ENCODE data around the gene CTIF.

The CTIF gene

DNA sequence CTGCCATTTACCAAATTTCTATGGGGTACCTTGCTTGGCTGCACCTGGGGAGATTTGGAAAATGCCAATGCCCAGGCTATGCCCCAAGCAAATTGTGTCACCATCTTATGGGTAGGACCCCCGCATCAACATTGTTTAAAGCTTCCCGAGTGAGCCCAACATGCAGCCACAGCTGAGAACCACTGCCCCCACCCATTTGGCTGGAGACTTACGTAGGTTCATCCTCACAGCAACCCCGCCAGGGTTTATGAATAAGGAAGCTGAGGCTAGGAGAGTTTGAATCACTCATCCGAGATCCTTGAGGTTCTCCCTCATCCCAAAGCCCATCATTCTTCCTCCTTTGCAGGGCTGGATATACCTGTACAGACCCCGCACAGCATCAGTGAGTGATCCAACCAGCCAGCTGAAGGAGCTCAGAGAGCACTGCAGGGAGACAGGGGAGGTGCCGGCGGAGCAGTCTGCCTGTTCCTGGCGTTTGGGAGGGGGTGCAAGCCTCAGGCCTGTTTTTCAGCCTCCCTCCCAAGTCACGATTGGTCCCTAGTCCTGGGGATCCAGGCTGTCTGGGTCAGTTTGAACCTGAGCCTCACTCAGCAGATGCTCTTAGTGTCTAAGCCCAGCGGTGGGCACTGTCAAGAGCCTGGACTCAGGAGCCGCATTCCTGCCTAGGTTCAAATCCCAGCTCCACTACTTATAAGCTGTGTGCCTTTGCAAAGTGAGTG lies 247.1 kb downstream of the CTIF start:
- no peak overlapping the region for H3K4me3 ChIP-seq (ENCODE audit: low read depth in 1 of 2, low read length in 1 of 2)
- no peaks in the 10 kb centered on the region for H3K4me1 ChIP-seq (ENCODE audit: control insufficient read depth in 1 of 2, insufficient read depth in 1 of 2, low read depth in 1 of 2, low read length in 1 of 2)
- no peak overlapping the region for H3K27ac ChIP-seq
- TF ChIP-seq CTCF (IDR thresholded peaks at IDR 0.05), result no peak
- H3K27me3 ChIP-seq, result peaks cover 16% of the 10 kb centered on the region
- H3K9me3 ChIP-seq, result no peaks in the 10 kb centered on the region
- H3K36me3 ChIP-seq, result no peaks in the 10 kb centered on the region

DNA sequence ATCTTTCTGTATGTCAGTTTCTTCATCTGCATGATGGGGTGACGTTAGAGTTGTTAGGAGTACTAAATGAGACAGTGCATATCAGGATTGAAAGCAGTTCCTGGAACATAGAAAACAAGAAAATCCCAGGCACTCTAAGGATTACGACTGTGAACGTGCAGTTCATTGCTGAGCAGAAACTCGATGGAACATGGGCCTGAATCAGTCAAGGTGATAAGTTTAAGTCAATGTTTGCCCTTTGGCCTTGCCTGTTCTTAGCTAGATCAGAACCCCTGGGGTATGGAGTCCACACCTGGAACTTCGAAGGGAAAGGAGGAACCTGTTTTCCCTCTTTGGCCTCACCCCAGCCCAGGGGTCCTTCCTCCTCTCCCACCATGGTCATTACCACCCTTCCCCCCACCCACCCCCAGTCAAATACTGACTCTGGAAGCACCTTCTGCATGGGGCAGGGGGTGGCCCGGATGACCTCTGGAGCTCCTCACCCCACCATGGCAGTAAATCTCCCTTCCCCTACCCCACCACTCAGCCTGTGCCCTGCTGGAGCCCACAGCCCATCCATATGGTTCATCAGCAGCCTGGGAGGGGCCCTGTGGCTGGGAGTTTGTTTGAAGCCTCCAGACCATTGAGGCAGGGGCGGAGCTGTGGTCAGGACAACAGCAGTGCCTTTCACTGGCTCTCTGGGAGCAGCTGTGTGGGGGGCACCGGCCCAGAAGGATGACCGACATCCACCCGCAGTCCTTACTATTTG lies 247.8 kb downstream of the CTIF start:
- no peaks in the 10 kb centered on the region for H3K4me1 ChIP-seq (ENCODE audit: control insufficient read depth in 1 of 2, insufficient read depth in 1 of 2, low read depth in 1 of 2, low read length in 1 of 2)
- TF ChIP-seq CTCF (IDR thresholded peaks at IDR 0.05), result no peak
- H3K27ac ChIP-seq, result no peak overlapping the region
- peaks cover 9% of the 10 kb centered on the region for H3K27me3 ChIP-seq
- no peaks in the 10 kb centered on the region for H3K36me3 ChIP-seq
- H3K4me3 ChIP-seq (ENCODE audit: low read depth in 1 of 2, low read length in 1 of 2), result no peak overlapping the region
- no peaks in the 10 kb centered on the region for H3K9me3 ChIP-seq

GRCh38 chr18:48787203-48788151 lies 248.6 kb downstream of the CTIF start:
- no peak for TF ChIP-seq CTCF (IDR thresholded peaks at IDR 0.05)
- Histone ChIP-seq H3K4me3 (ENCODE audit: low read depth in 1 of 2, low read length in 1 of 2) (no peak overlapping the region), H3K36me3 (no peaks in the 10 kb centered on the region), H3K4me1 (ENCODE audit: control insufficient read depth in 1 of 2, insufficient read depth in 1 of 2, low read depth in 1 of 2, low read length in 1 of 2) (no peaks in the 10 kb centered on the region), H3K27me3 (peaks cover under 1% of the 10 kb centered on the region), H3K9me3 (no peaks in the 10 kb centered on the region), H3K27ac (no peak overlapping the region)

GRCh38 chr18:48788373-48788772 lies 249.5 kb downstream of the CTIF start:
- TF ChIP-seq CTCF (IDR thresholded peaks at IDR 0.05), result no peak
- no peaks in the 10 kb centered on the region for H3K36me3 ChIP-seq
- no peaks in the 10 kb centered on the region for H3K9me3 ChIP-seq
- no peak overlapping the region for H3K4me3 ChIP-seq (ENCODE audit: low read depth in 1 of 2, low read length in 1 of 2)
- no peaks in the 10 kb centered on the region for H3K4me1 ChIP-seq (ENCODE audit: control insufficient read depth in 1 of 2, insufficient read depth in 1 of 2, low read depth in 1 of 2, low read length in 1 of 2)
- H3K27me3 ChIP-seq, result no peaks in the 10 kb centered on the region
- H3K27ac ChIP-seq, result no peak overlapping the region

GRCh38 chr18:48789259-48789812 lies 250.5 kb downstream of the CTIF start:
- no peaks in the 10 kb centered on the region for H3K27me3 ChIP-seq
- no peaks in the 10 kb centered on the region for H3K36me3 ChIP-seq
- H3K9me3 ChIP-seq, result no peaks in the 10 kb centered on the region
- H3K27ac ChIP-seq, result no peak overlapping the region
- no peak for TF ChIP-seq CTCF (IDR thresholded peaks at IDR 0.05)
- H3K4me3 ChIP-seq (ENCODE audit: low read depth in 1 of 2, low read length in 1 of 2), result no peak overlapping the region
- no peaks in the 10 kb centered on the region for H3K4me1 ChIP-seq (ENCODE audit: control insufficient read depth in 1 of 2, insufficient read depth in 1 of 2, low read depth in 1 of 2, low read length in 1 of 2)
